LNCAP (cell line): Measurements from ENCODE around the gene SALL3.

ENCODE experiments used
- CTCF ChIP-seq: fragments of 450-650 bp; IDR thresholded peaks from 2 replicates; pipeline ENCODE4 v1.5.1; 2017; ENCODE audit warnings: mild to moderate bottlenecking

SALL3 gene

DNA sequence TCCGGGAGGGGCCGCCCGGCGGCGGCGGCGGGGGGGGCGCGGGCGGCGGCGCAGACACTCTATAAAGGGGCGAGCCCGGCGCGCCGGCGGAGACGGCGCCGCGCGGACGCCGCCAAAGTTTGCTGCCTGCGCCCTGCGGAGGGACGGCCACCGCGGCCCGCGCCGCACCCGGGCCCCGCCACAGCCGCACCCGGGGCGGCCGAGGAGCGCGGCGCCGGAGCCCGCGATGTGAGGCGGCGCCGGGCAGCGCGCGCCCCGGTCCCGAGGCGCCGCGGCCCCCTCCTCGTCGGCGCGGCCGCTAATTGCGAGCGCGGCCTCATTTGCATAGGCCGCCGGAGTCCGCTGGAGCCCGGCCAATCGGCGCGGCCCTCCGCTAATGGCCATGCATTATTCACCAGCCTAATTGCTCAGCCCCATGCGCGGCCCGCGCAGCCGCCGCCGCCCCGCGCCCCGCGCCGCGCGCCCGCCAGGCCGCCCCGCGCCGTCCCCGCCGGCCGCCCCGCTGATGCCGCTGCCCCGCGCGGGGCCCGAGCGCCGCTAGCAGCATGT, at the start of gene SALL3:
TSS of gene SALL3 (plus strand) at position 89 of the 549 bp plus-strand sequence. CDS start at position 546, 457 bp downstream.
- TF ChIP-seq CTCF, result no peak

GRCh38 chr18:78932281-78932680, 47.3 kb upstream of the SALL3 start:
- no peak for TF ChIP-seq CTCF

DNA sequence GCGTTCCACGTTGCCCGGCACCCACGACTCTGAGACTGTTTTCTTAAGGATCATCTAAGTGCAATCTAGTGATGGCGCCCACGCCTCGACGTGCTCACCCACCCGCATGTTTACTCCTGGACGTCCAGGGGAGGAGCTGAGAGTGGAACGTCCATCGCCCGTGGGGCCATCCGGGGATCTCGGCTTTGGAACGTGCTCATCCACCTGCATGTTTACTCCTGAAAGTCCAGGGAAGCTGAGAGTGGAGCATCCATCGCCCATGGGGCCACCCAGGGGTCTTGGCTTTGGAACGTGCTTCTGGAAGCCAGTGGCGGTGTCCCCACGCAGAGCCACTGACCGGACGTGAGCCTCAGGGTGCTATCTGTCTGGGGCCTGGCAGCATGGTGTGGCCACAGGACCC, 45.6 kb upstream of the SALL3 start:
- TF ChIP-seq CTCF, result no peak

DNA sequence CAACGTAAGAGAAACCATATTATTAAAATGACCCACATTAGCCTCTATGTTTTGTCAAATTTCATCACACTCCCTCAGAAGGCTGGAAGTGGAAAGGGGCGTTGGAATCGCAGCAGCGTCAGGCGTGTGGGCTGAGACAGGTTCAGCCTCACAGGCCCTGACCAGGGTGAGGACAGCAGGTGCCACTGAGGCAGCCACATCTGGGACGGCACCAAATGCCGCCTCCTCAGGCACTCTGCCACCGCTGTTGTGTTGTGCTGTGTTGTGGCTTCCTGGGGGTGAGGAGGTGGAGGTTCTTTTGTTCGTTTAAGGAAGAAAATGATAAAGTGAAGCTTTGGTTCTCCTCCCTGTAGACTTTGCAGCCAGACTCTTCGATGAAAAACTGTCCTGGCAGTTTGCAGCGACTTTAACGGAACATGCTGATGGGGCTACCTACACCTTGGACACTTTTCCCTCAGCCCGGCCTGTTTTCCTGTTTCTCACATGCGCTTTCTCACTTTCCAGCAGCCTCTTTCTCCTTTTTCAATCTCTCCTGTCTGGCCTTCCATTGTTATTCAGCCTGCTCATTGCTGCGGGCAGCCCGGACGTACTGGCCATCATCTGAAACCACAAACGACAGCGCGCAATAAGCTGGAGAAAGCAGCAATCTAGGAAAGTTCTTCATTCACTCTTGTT, 44.9 kb upstream of the SALL3 start:
- no peak for TF ChIP-seq CTCF

DNA sequence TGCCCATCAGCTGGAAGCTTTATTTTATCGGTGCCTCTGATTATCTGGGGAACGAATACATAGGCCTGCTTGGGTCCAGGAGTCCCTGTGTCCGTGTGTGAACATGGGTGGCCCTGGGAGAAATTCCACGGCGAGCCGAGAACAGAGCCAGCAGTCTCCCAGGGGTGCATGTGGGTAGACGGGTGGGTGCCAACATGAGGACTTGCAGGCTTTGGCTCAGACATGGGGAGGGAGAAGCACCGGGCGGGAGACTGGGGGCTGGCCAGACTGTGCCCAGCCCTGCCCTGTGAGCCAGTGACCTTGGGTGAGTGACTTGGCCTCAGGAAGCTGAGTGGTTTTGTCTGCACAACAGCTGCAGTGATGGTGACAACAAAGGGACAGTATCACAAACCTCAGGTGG, 44.2 kb upstream of the SALL3 start:
- no peak for TF ChIP-seq CTCF

GRCh38 chr18:78936251-78937005, 43.2 kb upstream of the SALL3 start:
- no peak for TF ChIP-seq CTCF

GRCh38 chr18:78937166-78937565, 42.5 kb upstream of the SALL3 start:
- no peak for TF ChIP-seq CTCF
